ENCODE results near the gene HMX3. TPM values are rescaled to one million over a fixed set of nuclear protein-coding genes. Genes with fewer than 3 reads are reported as not detected.
A peak's percentile ranks its signal among the peaks of the same experiment; 100 is the strongest.

HMX3 gene
- total RNA-seq, 1 experiment from 2014 or later, result 15.2 TPM

DNA sequence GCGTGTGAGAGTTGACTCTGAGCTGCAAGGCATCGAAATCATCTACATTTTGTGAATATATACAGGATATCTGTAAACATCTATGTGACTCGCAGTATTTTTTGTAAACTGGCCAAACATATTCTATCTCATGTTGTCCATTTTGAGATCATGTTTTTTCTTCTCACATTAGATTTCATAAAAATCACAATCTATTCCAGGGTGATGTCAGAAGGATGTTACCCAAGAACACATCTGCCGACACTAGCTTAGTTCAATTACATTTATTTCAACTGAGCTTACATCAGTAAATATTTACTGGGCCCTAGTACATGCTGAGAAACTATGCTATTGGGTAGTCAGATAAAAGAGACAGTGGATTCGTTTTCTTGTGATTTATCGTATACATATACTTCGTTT is 16.0 kb downstream of the HMX3 start:
- no TSS peak for BruUV-seq (replicated peaks)
- Histone ChIP-seq H3K27ac (ENCODE audit: low read length) (peak overlapping the region; percentile 81), H3K4me1 (ENCODE audit: control insufficient read depth, insufficient read depth, low read length) (peaks cover 44% of the 10 kb centered on the region), H3K27me3 (ENCODE audit: control insufficient read depth, insufficient read depth, low read length) (no peaks in the 10 kb centered on the region), H3K36me3 (ENCODE audit: control insufficient read depth, insufficient read depth, low read length) (peaks cover 15% of the 10 kb centered on the region), H3K4me3 (ENCODE audit: low read depth in 2 of 2, low read length in 2 of 2) (no peak overlapping the region; a peak in 1 of 4 replicates), H3K9me3 (ENCODE audit: control insufficient read depth, insufficient read depth, low read depth, low read length) (no peaks in the 10 kb centered on the region)
- no peak for ATAC-seq
- DNase-seq (ENCODE audit: low read depth, low spot score), result no peak
- CTCF ChIA-PET, result no interaction called here
- no peak for TF ChIP-seq SIN3A (IDR thresholded peaks at IDR 0.05; ENCODE audit: borderline replicate concordance, insufficient read depth, low read depth, low read length)
- TF ChIP-seq, protein P1, sequence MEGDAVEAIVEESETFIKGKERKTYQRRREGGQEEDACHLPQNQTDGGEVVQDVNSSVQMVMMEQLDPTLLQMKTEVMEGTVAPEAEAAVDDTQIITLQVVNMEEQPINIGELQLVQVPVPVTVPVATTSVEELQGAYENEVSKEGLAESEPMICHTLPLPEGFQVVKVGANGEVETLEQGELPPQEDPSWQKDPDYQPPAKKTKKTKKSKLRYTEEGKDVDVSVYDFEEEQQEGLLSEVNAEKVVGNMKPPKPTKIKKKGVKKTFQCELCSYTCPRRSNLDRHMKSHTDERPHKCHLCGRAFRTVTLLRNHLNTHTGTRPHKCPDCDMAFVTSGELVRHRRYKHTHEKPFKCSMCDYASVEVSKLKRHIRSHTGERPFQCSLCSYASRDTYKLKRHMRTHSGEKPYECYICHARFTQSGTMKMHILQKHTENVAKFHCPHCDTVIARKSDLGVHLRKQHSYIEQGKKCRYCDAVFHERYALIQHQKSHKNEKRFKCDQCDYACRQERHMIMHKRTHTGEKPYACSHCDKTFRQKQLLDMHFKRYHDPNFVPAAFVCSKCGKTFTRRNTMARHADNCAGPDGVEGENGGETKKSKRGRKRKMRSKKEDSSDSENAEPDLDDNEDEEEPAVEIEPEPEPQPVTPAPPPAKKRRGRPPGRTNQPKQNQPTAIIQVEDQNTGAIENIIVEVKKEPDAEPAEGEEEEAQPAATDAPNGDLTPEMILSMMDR (IDR thresholded peaks at IDR 0.05), result no peak
- intact Hi-C loops (cut with micrococcal nuclease; ENCODE audit: unreplicated experiment) (no loop called here), in situ Hi-C loops (cut with HindIII; ENCODE audit: low pct_unique_long_range_greater_than_20kb, low sequenced_read_pairs) (no loop called here)
- POLR2A ChIA-PET, result no interaction called here

DNA sequence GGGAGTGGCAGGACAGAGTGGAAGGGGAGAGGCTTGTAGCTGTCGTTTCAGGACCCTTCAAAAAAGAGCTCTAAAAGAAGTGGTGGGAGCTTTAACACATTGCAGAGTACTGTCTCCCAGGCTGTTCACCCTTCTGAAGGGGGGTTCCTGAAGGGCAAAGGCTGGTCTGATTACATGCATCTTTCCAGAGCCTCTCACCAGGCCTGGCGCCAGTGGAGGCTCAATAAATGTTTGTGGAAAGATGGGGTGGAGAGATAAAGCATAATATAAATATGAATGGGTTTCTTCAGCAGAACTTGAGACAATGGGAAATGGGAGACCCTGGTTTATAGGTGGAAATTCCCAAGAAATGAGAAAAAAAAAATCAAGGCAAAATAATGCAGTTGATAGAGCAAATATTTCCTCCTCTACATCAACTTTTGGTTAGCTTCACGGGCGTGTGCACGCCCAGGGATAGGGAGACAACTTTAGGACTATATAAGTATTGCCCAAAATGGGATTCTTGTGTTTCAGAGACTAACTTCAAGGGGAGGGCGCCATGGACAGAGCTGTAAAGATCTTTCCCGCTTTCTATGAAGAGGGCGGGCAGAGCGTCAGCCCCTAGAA is 17.8 kb downstream of the HMX3 start:
- Histone ChIP-seq H3K36me3 (ENCODE audit: control insufficient read depth, insufficient read depth, low read length) (peaks cover 30% of the 10 kb centered on the region), H3K4me1 (ENCODE audit: control insufficient read depth, insufficient read depth, low read length) (peaks cover 59% of the 10 kb centered on the region), H3K27ac (ENCODE audit: low read length) (peak overlapping the region; percentile 90), H3K9me3 (ENCODE audit: control insufficient read depth, insufficient read depth, low read depth, low read length) (no peaks in the 10 kb centered on the region), H3K4me3 (ENCODE audit: low read depth in 2 of 2, low read length in 2 of 2) (peak overlapping the region; percentile 37 to 81; a peak in 3 of 4 replicates), H3K27me3 (ENCODE audit: control insufficient read depth, insufficient read depth, low read length) (no peaks in the 10 kb centered on the region)
- intact Hi-C loops (cut with micrococcal nuclease; ENCODE audit: unreplicated experiment), result loop anchor here (1.0 kb wide), 1 partner anchor 18 kb away; the partner anchor contains the start of gene HMX3
- no peak for TF ChIP-seq SIN3A (IDR thresholded peaks at IDR 0.05; ENCODE audit: borderline replicate concordance, insufficient read depth, low read depth, low read length)
- TF ChIP-seq, protein P2, sequence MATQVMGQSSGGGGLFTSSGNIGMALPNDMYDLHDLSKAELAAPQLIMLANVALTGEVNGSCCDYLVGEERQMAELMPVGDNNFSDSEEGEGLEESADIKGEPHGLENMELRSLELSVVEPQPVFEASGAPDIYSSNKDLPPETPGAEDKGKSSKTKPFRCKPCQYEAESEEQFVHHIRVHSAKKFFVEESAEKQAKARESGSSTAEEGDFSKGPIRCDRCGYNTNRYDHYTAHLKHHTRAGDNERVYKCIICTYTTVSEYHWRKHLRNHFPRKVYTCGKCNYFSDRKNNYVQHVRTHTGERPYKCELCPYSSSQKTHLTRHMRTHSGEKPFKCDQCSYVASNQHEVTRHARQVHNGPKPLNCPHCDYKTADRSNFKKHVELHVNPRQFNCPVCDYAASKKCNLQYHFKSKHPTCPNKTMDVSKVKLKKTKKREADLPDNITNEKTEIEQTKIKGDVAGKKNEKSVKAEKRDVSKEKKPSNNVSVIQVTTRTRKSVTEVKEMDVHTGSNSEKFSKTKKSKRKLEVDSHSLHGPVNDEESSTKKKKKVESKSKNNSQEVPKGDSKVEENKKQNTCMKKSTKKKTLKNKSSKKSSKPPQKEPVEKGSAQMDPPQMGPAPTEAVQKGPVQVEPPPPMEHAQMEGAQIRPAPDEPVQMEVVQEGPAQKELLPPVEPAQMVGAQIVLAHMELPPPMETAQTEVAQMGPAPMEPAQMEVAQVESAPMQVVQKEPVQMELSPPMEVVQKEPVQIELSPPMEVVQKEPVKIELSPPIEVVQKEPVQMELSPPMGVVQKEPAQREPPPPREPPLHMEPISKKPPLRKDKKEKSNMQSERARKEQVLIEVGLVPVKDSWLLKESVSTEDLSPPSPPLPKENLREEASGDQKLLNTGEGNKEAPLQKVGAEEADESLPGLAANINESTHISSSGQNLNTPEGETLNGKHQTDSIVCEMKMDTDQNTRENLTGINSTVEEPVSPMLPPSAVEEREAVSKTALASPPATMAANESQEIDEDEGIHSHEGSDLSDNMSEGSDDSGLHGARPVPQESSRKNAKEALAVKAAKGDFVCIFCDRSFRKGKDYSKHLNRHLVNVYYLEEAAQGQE (IDR thresholded peaks at IDR 0.05; ENCODE audit: insufficient read depth in 1 of 2, low read depth in 2 of 2, low read length in 1 of 2), result no peak
- in situ Hi-C loops (cut with HindIII; ENCODE audit: low pct_unique_long_range_greater_than_20kb, low sequenced_read_pairs), result no loop called here
- ChIA-PET POLR2A (interaction anchor here (0.5 to 0.8 kb wide), 6 partner anchors 9 to 645 kb away, joined by 3 to 7 read pairs (median 4); no protein-coding TSS in a partner anchor), CTCF (interaction anchor here (0.8 to 1.1 kb wide), 2 partner anchors 20 to 227 kb away, joined by 3 read pairs; no protein-coding TSS in a partner anchor)
- DNase-seq (ENCODE audit: low read depth, low spot score), result no peak
- no TSS peak for BruUV-seq (replicated peaks)
- no peak for ATAC-seq

DNA sequence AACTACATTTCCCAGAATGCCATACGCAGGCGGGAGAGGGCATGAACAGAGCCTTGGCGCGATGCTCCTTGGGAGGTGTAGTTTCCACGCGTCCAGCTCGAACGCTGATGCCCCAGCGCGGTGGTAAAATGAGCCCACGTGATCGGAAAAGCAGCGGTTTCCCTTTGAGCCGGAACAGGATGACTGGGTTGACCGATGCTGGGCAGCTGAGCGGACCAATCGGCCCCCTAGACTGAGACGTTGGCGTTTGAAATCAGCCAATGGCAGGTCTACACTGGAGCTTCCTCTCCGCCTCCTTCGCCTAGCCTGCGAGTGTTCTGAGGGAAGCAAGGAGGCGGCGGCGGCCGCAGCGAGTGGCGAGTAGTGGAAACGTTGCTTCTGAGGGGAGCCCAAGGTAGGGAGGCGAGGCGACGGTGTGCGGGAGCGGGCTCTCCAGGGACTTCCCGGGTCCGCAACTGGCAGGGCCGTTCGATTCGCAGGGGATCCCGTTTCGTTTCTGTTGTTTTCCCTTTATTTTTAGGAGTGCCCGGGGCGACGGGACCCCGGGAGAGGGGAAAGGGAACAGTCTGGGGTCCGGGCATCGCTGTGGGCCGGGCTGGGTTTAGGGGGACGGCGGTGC is 18.4 kb downstream of the HMX3 start, which contains the start of gene BUB3:
Gene BUB3 (plus strand): TSS at position 311 of the 619 bp plus-strand sequence. CDS start 516 bp downstream, outside the sequence.
- Histone ChIP-seq H3K4me3 (ENCODE audit: low read depth in 2 of 2, low read length in 2 of 2) (peak within 1 kb of the TSS; percentile 81 to 85), H3K27ac (ENCODE audit: low read length) (peak within 1 kb of the TSS; percentile 90), H3K36me3 (ENCODE audit: control insufficient read depth, insufficient read depth, low read length) (peaks cover 36% of the 10 kb centered on the region), H3K4me1 (ENCODE audit: control insufficient read depth, insufficient read depth, low read length) (peaks cover 62% of the 10 kb centered on the region), H3K9me3 (ENCODE audit: control insufficient read depth, insufficient read depth, low read depth, low read length) (no peaks in the 10 kb centered on the region), H3K27me3 (ENCODE audit: control insufficient read depth, insufficient read depth, low read length) (no peaks in the 10 kb centered on the region)
- no TSS peak for BruUV-seq (replicated peaks)
- in situ Hi-C loops (cut with HindIII; ENCODE audit: low pct_unique_long_range_greater_than_20kb, low sequenced_read_pairs) (no loop called here), intact Hi-C loops (cut with micrococcal nuclease; ENCODE audit: unreplicated experiment) (loop anchor here (1.0 kb wide), 1 partner anchor 19 kb away; the partner anchor contains the start of gene HMX3)
- ChIA-PET POLR2A (interaction anchor here (0.5 to 0.8 kb wide), 6 partner anchors 9 to 644 kb away, joined by 3 to 7 read pairs (median 4); no protein-coding TSS in a partner anchor), CTCF (interaction anchor here (0.8 to 1.1 kb wide), 2 partner anchors 21 to 226 kb away, joined by 3 read pairs; no protein-coding TSS in a partner anchor)
- TF ChIP-seq, protein P1 (IDR thresholded peaks at IDR 0.05), result no peak
- TF ChIP-seq SIN3A (IDR thresholded peaks at IDR 0.05; ENCODE audit: borderline replicate concordance, insufficient read depth, low read depth, low read length) (peak; percentile 60; the same call in 1 of the 2 replicates), POLR2AphosphoS5 (IDR thresholded peaks at IDR 0.05; ENCODE audit: low read depth, low read length) (peak; percentile 97), TCF7L2 (IDR thresholded peaks at IDR 0.05; ENCODE audit: low read depth, low read length) (peak; percentile 96)
- TF ChIP-seq, protein P2 (IDR thresholded peaks at IDR 0.05; ENCODE audit: insufficient read depth in 1 of 2, low read depth in 2 of 2, low read length in 1 of 2), result peak; percentile 15 to 20; a peak in 1 of 4 replicates
- DNase-seq (ENCODE audit: low read depth, low spot score) (peak; percentile 100), ATAC-seq (peak; percentile 96)

Measured in Panc1 (cell line).